HepG2 (cell line): ENCODE data around the gene GPBAR1.
A peak's percentile ranks its signal among the peaks of the same experiment; 100 is the strongest.
"Not testable (repeated sequence)": the region's sequence is repeated elsewhere in the genome, so short reads cannot be mapped to it uniquely, and the experiment has no call there.

ENCODE experiments used
- ATF2 ChIP-seq: sonication (generic); formaldehyde crosslinking; IDR thresholded peaks from 2 replicates; pipeline ENCODE4 v1.4.0; 2020; ENCODE audit warnings: missing genetic modification reagents
- BCLAF1 ChIP-seq: fragments of 450-650 bp; IDR thresholded peaks from 2 replicates; pipeline ENCODE4 v1.6.1; 2017; ENCODE audit warnings: mild to moderate bottlenecking
- CTCF ChIP-seq: sonication (generic); formaldehyde crosslinking; IDR thresholded peaks from 2 replicates; pipeline ENCODE4 v1.5.0; 2020; ENCODE audit warnings: mild to moderate bottlenecking, missing genetic modification reagents, moderate library complexity
- LCORL ChIP-seq, 2 experiments: fragments of 450-650 bp in 1 of 2; sonication (generic) in 1 of 2; formaldehyde crosslinking in 1 of 2; IDR thresholded peaks; 2 replicates each; pipeline versions ENCODE4 v1.5.0 to v1.6.1; 2017 to 2020; ENCODE audit warnings: antibody characterized with exemption in 1 of 2, missing genetic modification reagents in 1 of 2
- MAX ChIP-seq: IDR thresholded peaks from 2 replicates; pipeline ENCODE4 v1.6.1; 2012; ENCODE audit warnings: inconsistent platforms

- TF ChIP-seq CTCF (CRISPR knock-in tag); BCLAF1; LCORL (IDR thresholded peaks at IDR 0.05); ATF2; MAX: not testable (repeated sequence)
- TF ChIP-seq LCORL (CRISPR knock-in tag; IDR thresholded peaks at IDR 0.05): peak; percentile 20; the same call in 1 of the 2 replicates
Observed at GRCh38 chr2:218311541-218312266, 50.9 kb downstream of the GPBAR1 start.
